ENCODE results near the gene ATF4. TPM values are rescaled to one million over a fixed set of nuclear protein-coding genes. Genes with fewer than 3 reads are reported as not detected.

ATF4 gene
- total RNA-seq, 1 donor from 2014 or later = 173 TPM

- Histone ChIP-seq H3K4me1 (peaks cover 0 to 6% of the 10 kb centered on the region in 2 donors), H3K9me3 (no peaks in the 10 kb centered on the region), H3K36me3 (no peaks in the 10 kb centered on the region), H3K4me3 (no peak overlapping the region), H3K27ac (no peak overlapping the region), H3K27me3 (peaks cover 13% of the 10 kb centered on the region)
- DNase-seq (ENCODE audit: low spot score in 2 of 2) = no peak
- intact Hi-C loops (cut with DNase I) = no loop called here
- TF ChIP-seq CTCF (IDR thresholded peaks at IDR 0.05) = no peak
Measured at GRCh38 chr22:39553429-39553828, 33.1 kb downstream of the ATF4 start.

GRCh38 chr22:39554151-39554550, 33.8 kb downstream of the ATF4 start:
- H3K4me1 ChIP-seq = peaks cover 0 to 6% of the 10 kb centered on the region in 2 donors
- DNase-seq (ENCODE audit: low spot score in 2 of 2) = no peak
- H3K4me3 ChIP-seq = no peak overlapping the region
- H3K36me3 ChIP-seq = no peaks in the 10 kb centered on the region
- no peaks in the 10 kb centered on the region for H3K9me3 ChIP-seq
- TF ChIP-seq CTCF (IDR thresholded peaks at IDR 0.05) = no peak
- no peak overlapping the region for H3K27ac ChIP-seq
- intact Hi-C loops (cut with DNase I) = no loop called here
- peaks cover 13% of the 10 kb centered on the region for H3K27me3 ChIP-seq

DNA sequence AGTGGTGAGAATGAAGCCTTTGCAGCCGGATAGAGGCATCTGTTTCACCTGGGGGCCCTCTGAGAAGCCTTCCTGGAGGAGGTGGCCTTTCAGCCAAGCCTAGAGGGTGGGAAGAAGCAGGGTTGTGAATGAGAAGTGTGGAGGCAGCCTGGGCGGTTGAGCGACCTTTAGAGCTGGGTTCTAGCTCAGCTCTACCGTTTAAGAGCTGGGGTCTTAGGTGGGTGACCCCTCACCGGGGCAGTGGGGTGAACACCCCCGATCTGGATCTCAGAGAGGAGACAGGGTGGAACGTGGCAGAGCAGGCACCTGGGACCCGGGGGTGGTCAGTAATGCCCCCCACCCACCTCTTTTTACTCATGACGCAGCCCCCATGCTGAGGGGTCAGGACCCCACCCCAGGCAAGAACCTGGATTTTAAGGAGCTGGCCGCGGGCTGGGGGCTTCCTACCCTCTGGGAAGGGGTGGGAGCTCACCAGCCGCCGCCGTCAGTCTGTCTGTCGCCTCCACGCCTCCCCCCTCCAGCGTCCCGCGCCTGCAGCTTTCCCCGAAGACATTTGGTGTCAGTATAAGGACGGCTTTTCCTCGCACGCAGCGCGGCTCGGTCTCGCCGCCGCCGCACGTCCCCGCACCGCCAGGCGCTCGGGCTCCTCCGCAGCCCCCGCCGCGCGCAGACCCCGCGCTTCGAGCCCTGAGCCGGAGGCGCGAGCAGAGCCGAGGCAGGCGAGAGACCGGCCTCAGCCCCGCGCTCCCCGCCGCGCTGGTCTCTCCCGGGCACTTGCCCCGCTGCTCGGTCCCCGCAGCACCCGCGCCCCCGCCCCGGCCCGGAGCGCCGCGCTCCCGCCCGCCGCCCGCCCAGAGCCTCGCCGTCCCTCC, 36.8 kb downstream of the ATF4 start:
- Histone ChIP-seq H3K9me3 (no peaks in the 10 kb centered on the region), H3K27ac (no peak overlapping the region), H3K4me3 (peak overlapping the region; percentile 42 to 55), H3K36me3 (no peaks in the 10 kb centered on the region), H3K4me1 (peaks cover 0 to 6% of the 10 kb centered on the region in 2 donors), H3K27me3 (peaks cover 13% of the 10 kb centered on the region)
- intact Hi-C loops (cut with DNase I) = no loop called here
- DNase-seq (ENCODE audit: low spot score in 2 of 2) = no peak
- no peak for TF ChIP-seq CTCF (IDR thresholded peaks at IDR 0.05)

GRCh38 chr22:39558254-39558727, 37.9 kb downstream of the ATF4 start:
- H3K27ac ChIP-seq = no peak overlapping the region
- H3K4me3 ChIP-seq = peak overlapping the region; percentile 11 to 55
- peaks cover 13% of the 10 kb centered on the region for H3K27me3 ChIP-seq
- no peaks in the 10 kb centered on the region for H3K36me3 ChIP-seq
- TF ChIP-seq CTCF (IDR thresholded peaks at IDR 0.05) = no peak
- intact Hi-C loops (cut with DNase I) = no loop called here
- no peaks in the 10 kb centered on the region for H3K9me3 ChIP-seq
- no peak for DNase-seq (ENCODE audit: low spot score in 2 of 2)
- H3K4me1 ChIP-seq = peaks cover 0 to 6% of the 10 kb centered on the region in 2 donors

DNA sequence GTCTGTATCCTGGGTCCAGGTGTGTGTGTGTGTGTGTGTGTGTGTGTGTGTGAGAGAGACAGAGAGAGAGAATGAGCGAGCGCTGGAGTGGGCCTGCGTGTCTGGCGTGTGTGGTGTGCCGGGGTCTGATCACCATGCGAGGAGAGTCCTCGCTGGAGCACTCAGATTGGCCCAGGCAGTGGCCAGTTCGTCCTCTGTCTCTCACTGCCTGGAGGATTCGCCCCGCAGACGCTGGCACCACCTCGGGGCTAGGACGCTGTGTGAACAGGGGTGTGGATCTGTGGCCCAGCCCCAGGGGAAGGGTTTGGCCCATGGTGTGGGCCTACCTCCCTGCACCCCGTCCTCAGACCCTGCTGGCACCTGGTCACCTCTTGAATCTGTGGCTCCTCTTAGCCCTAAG, 38.6 kb downstream of the ATF4 start:
- Histone ChIP-seq H3K4me1 (peaks cover 0 to 6% of the 10 kb centered on the region in 2 donors), H3K9me3 (no peaks in the 10 kb centered on the region), H3K27me3 (peaks cover 13% of the 10 kb centered on the region), H3K36me3 (no peaks in the 10 kb centered on the region), H3K4me3 (no peak overlapping the region), H3K27ac (no peak overlapping the region)
- DNase-seq (ENCODE audit: low spot score in 2 of 2) = no peak
- TF ChIP-seq CTCF (IDR thresholded peaks at IDR 0.05) = no peak
- intact Hi-C loops (cut with DNase I) = no loop called here
